VCaP (cell line): Measurements from ENCODE around the gene ADK.

Source experiments
- H3K27ac ChIP-seq: fragments of 450-650 bp; 2 replicates; pipeline ENCODE4 v1.5.1; 2017
- TF ChIP-seq, protein P1 (sequence below): fragments of 450-650 bp; conservative IDR thresholded peaks from 2 replicates; pipeline ENCODE4 v1.5.1; 2017; ENCODE audit warnings: mild to moderate bottlenecking, moderate library complexity

The ADK gene

DNA sequence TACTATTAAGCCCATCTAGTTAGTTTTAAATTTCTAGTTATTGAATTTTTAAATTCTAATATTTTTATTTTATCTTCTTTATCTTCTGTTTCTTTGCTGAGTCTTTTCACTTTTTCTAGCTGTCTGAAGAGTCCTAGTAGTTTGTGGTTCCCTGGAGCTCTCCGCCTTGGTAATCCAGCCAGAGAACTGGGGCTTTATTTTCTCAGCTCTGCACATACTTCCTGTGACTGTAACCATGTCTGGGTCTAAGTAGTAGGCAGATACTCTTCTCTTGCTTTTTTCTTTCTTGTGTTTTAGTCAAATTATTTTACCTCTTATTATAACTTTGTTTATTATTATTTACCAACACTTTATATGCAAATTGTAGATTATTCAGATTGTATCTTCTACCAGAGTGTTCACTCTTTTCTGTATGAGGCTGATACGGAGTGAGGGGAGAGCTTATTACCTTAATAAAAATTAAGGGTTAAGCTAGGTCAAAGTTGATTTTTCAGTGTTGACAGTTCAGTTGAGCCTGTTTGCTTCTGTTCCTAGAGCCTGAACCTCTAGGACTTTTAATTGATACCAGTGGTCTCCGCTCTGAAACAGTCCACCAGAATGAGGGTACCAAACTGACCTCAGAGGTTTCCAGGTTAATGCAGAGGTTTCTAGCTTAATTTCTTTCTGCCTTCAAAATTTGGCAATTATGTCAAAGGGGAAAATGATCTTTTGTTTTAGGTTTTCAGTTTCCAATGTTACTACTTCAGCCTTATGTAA is 155.4 kb downstream of the ADK start:
- TF ChIP-seq, protein P1, sequence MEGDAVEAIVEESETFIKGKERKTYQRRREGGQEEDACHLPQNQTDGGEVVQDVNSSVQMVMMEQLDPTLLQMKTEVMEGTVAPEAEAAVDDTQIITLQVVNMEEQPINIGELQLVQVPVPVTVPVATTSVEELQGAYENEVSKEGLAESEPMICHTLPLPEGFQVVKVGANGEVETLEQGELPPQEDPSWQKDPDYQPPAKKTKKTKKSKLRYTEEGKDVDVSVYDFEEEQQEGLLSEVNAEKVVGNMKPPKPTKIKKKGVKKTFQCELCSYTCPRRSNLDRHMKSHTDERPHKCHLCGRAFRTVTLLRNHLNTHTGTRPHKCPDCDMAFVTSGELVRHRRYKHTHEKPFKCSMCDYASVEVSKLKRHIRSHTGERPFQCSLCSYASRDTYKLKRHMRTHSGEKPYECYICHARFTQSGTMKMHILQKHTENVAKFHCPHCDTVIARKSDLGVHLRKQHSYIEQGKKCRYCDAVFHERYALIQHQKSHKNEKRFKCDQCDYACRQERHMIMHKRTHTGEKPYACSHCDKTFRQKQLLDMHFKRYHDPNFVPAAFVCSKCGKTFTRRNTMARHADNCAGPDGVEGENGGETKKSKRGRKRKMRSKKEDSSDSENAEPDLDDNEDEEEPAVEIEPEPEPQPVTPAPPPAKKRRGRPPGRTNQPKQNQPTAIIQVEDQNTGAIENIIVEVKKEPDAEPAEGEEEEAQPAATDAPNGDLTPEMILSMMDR = no peak
- H3K27ac ChIP-seq = no peak overlapping the region

DNA sequence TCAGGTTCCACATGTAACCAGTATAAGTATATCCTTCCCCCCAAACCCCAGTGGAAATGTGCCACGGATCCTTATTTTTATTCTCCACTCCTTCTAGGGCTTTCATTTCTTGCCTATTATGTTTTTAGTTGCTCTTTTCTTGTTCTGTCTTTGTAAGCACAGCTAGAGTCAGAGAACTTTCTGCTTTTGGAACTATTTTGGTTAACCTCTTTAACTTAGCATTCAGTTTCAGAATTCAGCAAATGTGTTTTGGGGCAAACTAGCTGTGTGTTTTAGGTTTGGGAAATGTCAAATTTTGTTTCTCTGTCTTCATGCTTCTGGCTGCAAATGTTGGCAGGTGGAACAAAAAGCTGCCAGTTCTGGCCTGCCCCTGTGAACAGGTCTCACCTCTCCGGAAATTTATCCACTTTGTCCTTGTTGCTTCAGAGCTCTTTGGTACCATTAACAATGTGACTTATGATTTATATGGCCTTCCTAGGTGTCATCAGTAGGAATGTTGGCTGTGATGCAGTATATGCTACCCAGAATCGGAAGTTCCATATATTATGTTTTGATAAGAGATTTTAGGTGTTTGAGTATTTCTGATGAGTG is 156.1 kb downstream of the ADK start:
- TF ChIP-seq, protein P1 = no peak
- no peak overlapping the region for H3K27ac ChIP-seq

DNA sequence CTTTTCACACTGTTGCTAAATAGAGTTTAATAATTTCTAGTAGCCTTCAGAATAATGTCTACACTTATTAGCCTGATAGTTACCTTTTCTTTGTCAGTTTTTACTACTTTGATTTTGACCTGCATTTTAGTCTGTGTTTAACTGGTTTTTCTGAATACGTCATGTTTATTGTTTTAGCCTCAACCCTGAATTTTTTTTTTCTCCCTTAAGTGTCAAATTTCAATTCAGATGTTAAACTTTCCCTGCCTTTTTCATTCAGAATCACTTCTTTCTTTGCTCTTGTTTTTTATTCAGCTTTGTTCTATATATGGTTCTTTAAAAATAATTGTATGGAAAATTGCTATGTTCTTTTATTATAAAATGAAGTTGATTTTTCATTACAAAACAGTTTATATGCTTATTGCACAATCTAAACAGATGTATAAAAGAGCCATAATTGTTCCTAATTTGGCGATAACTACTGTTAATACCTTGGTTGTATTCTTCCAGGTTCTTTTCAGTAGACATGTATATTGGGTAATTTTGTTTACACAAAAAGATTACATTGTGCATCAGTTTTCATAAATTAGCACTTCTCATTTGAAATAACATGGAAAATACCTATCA is 159.7 kb downstream of the ADK start:
- TF ChIP-seq, protein P1 = no peak
- no peak overlapping the region for H3K27ac ChIP-seq

DNA sequence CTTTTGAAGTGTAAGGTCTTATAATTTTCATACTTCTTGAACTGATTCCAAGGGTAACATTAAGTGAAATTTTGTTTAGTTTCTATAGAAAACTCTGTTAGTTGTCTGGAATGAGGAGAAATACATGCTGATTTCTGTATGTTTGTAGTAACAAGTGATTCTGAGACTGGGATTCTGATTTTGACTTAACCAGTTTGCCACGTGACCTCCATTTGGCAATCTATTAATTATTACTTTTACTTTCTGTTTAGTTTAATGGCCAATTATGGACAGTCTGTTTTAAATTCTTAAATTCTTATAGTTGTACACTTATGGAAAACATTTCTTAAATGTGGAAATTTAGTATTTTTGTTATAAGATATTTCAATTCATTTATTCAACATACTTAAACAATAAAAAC is 163.1 kb downstream of the ADK start:
- TF ChIP-seq, protein P1 = no peak
- H3K27ac ChIP-seq = no peak overlapping the region

DNA sequence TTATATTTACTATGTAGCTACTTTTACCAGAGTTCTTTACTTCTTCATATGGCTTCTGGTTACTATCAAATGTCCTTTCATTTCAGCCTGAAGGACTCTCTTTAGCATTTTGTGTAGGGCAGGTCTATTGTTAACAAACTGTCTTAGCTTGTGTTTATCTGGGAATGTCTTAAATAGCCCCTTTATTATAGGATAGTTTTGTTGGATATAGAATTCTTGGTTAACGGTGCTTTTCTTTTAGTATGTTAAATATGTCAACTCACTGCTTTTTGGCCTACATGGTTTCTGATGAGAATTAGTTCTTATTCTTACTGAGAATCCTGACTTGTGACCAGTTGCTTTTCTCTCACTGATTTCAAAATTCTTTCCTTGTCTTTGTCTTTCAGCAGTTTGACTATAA is 169.0 kb downstream of the ADK start:
- H3K27ac ChIP-seq = no peak overlapping the region

DNA sequence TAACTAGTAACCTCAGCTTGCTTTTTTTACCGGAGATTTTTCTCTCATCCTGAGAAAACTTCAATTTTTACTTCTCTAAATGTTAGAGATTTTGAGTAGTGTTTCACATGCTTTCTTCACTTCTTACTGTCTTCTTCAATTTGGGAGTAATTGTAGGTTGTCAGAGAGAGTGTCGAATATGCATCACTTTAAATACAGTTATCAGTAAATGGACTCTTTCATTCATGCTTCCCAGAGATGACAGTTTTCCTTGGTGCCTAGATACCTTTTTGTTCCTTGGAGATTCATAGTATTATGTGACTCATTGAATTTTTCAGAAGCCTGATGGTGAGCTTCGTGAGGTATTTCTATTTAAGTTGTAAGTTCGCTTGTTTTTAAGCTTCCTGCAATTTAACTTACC is 169.7 kb downstream of the ADK start:
- no peak overlapping the region for H3K27ac ChIP-seq
- TF ChIP-seq, protein P1 = no peak

More for the DNA sequence above, 169.0 kb downstream of the ADK start:
- TF ChIP-seq, protein P1 = no peak

DNA sequence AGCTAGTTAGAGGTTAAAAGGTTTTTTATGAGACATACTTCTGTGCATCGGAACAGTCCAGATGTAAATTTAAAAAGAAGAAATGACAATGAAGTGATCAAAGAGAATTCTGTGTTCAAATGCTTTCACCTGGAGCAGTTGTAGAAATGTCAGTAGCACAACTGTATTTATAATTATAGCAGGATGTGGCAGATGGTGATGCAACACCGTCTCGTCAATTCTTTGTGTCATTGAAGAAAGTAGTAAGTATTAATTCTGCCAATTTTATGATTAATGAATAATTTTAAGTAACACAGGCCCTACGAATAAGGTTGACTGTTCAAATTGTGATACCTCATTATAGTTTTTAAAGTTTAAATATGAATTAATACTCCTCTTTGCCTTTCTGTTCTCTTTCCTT is 171.1 kb downstream of the ADK start:
- TF ChIP-seq, protein P1 = no peak
- H3K27ac ChIP-seq = no peak overlapping the region
